ENCODE measurements around the gene FIGNL1. TPM values are rescaled to one million over a fixed set of nuclear protein-coding genes. Genes with fewer than 3 reads are reported as not detected.
"Not testable (repeated sequence)": the region's sequence is repeated elsewhere in the genome, so short reads cannot be mapped to it uniquely, and the experiment has no call there.

FIGNL1 gene
- polyA plus RNA-seq, 6 donors from 2014 or later: 4.8 to 26.2 (median 18.2) TPM

- no peak for ATAC-seq (ENCODE audit: low read depth in 2 of 2)
Observed at GRCh38 chr7:50466815-50467585, 16.9 kb upstream of the FIGNL1 start.

GRCh38 chr7:50463035-50463434 is 12.9 kb upstream of the FIGNL1 start:
- no peak overlapping the region for H3K4me3 Mint-ChIP-seq

More at GRCh38 chr7:50466815-50467585, 16.9 kb upstream of the FIGNL1 start:
- peak overlapping the region in 3 of 8 donors; percentile 35 to 88 (median 65) for H3K4me3 Mint-ChIP-seq
- H3K36me3 Mint-ChIP-seq: no peaks in the 10 kb centered on the region
- no peaks in the 10 kb centered on the region for H3K9me3 Mint-ChIP-seq
- no peak for DNase-seq
- H3K4me1 Mint-ChIP-seq: peaks cover 10 to 14% (median 13%) of the 10 kb centered on the region in 3 donors
- H3K27ac Mint-ChIP-seq: peak overlapping the region in 2 of 6 donors; percentile 79 to 86
- H3K27me3 Mint-ChIP-seq: peaks cover 0 to 9% (median under 1%) of the 10 kb centered on the region in 3 donors

GRCh38 chr7:50462361-50462760 is 12.2 kb upstream of the FIGNL1 start:
- H3K27me3 Mint-ChIP-seq: peaks cover 0 to 11% (median 5%) of the 10 kb centered on the region in 3 donors
- peaks cover under 1 to 2% (median 1%) of the 10 kb centered on the region in 3 donors for H3K4me1 Mint-ChIP-seq
- ATAC-seq (ENCODE audit: low read depth in 2 of 2) (no peak), DNase-seq (no peak)
- no peak overlapping the region for H3K4me3 Mint-ChIP-seq
- no peaks in the 10 kb centered on the region for H3K9me3 Mint-ChIP-seq
- H3K27ac Mint-ChIP-seq: no peak overlapping the region
- H3K36me3 Mint-ChIP-seq: no peaks in the 10 kb centered on the region

More at GRCh38 chr7:50463035-50463434, 12.9 kb upstream of the FIGNL1 start:
- Mint-ChIP-seq H3K9me3 (no peaks in the 10 kb centered on the region), H3K27ac (no peak overlapping the region), H3K27me3 (peaks cover 0 to 11% (median 5%) of the 10 kb centered on the region in 3 donors), H3K4me1 (peaks cover 7 to 8% (median 8%) of the 10 kb centered on the region in 3 donors), H3K36me3 (no peaks in the 10 kb centered on the region)
- ATAC-seq (ENCODE audit: low read depth in 2 of 2): no peak
- no peak for DNase-seq

- no peak for ATAC-seq (ENCODE audit: low read depth in 2 of 2)
- no peaks in the 10 kb centered on the region for H3K4me1 Mint-ChIP-seq
- no peaks in the 10 kb centered on the region for H3K9me3 Mint-ChIP-seq
- H3K4me3 Mint-ChIP-seq: no peak overlapping the region
- no peak overlapping the region for H3K27ac Mint-ChIP-seq
- no peaks in the 10 kb centered on the region for H3K36me3 Mint-ChIP-seq
- no peak for DNase-seq
- H3K27me3 Mint-ChIP-seq: peaks cover 0 to 11% (median 5%) of the 10 kb centered on the region in 3 donors
Observed at GRCh38 chr7:50461695-50462094, 11.5 kb upstream of the FIGNL1 start.

GRCh38 chr7:50459183-50459582 is 9.0 kb upstream of the FIGNL1 start:
- DNase-seq; H3K4me1 Mint-ChIP-seq; H3K4me3 Mint-ChIP-seq; H3K9me3 Mint-ChIP-seq; H3K36me3 Mint-ChIP-seq; ATAC-seq (ENCODE audit: low read depth in 2 of 2); H3K27ac Mint-ChIP-seq: not testable (repeated sequence)
- peaks cover 10 to 13% (median 11%) of the 10 kb centered on the region in 3 donors for H3K27me3 Mint-ChIP-seq

GRCh38 chr7:50458651-50459050 is 8.5 kb upstream of the FIGNL1 start:
- H3K4me3 Mint-ChIP-seq; ATAC-seq (ENCODE audit: low read depth in 2 of 2); H3K9me3 Mint-ChIP-seq; H3K4me1 Mint-ChIP-seq; H3K36me3 Mint-ChIP-seq; H3K27ac Mint-ChIP-seq; DNase-seq: not testable (repeated sequence)
- peaks cover 10 to 13% (median 11%) of the 10 kb centered on the region in 3 donors for H3K27me3 Mint-ChIP-seq

- peaks cover 0 to 8% of the 10 kb centered on the region in 2 donors for H3K36me3 Mint-ChIP-seq
- peaks cover 7 to 10% (median 9%) of the 10 kb centered on the region in 3 donors for H3K27me3 Mint-ChIP-seq
- H3K4me1 Mint-ChIP-seq: peaks cover 0 to 4% (median 0%) of the 10 kb centered on the region in 3 donors
- no peaks in the 10 kb centered on the region for H3K9me3 Mint-ChIP-seq
- H3K4me3 Mint-ChIP-seq: no peak overlapping the region
- DNase-seq (no peak), ATAC-seq (ENCODE audit: low read depth in 2 of 2) (no peak)
- no peak overlapping the region for H3K27ac Mint-ChIP-seq
Observed at GRCh38 chr7:50456371-50457123, 6.4 kb upstream of the FIGNL1 start.

GRCh38 chr7:50455658-50456057 is 5.5 kb upstream of the FIGNL1 start:
- Mint-ChIP-seq H3K27me3 (peaks cover 7 to 10% (median 8%) of the 10 kb centered on the region in 3 donors), H3K36me3 (peaks cover 0 to 8% of the 10 kb centered on the region in 2 donors), H3K27ac (peak overlapping the region in 1 of 6 donors; percentile 35), H3K9me3 (no peaks in the 10 kb centered on the region), H3K4me3 (no peak overlapping the region), H3K4me1 (peaks cover 4 to 9% (median 5%) of the 10 kb centered on the region in 3 donors)
- DNase-seq: no peak
- ATAC-seq (ENCODE audit: low read depth in 2 of 2): no peak

- Mint-ChIP-seq H3K27ac (no peak overlapping the region), H3K4me1 (peaks cover 4 to 12% (median 12%) of the 10 kb centered on the region in 3 donors), H3K36me3 (peaks cover 0 to 8% of the 10 kb centered on the region in 2 donors), H3K4me3 (no peak overlapping the region), H3K9me3 (no peaks in the 10 kb centered on the region), H3K27me3 (peaks cover 7 to 10% (median 8%) of the 10 kb centered on the region in 3 donors)
- DNase-seq (no peak), ATAC-seq (ENCODE audit: low read depth in 2 of 2) (no peak)
Observed at GRCh38 chr7:50454968-50455367, 4.8 kb upstream of the FIGNL1 start.

GRCh38 chr7:50450590-50451032 is 461 bp upstream of the FIGNL1 start:
- Mint-ChIP-seq H3K4me3 (peak overlapping the region; percentile 91 to 97 (median 94)), H3K27ac (peak overlapping the region; percentile 94 to 97 (median 96)), H3K36me3 (peaks cover 13 to 19% of the 10 kb centered on the region in 2 donors), H3K27me3 (peaks cover 0 to 4% (median 3%) of the 10 kb centered on the region in 3 donors), H3K9me3 (no peaks in the 10 kb centered on the region), H3K4me1 (peaks cover 7 to 29% (median 22%) of the 10 kb centered on the region in 3 donors)
- ATAC-seq (ENCODE audit: low read depth in 2 of 2) (peak; percentile 15 to 32), DNase-seq (no peak)

GRCh38 chr7:50449501-50449880 is 659 bp downstream of the FIGNL1 start:
- no peaks in the 10 kb centered on the region for H3K9me3 Mint-ChIP-seq
- peak overlapping the region; percentile 91 to 97 (median 94) for H3K4me3 Mint-ChIP-seq
- DNase-seq: no peak
- H3K27me3 Mint-ChIP-seq: no peaks in the 10 kb centered on the region
- H3K36me3 Mint-ChIP-seq: peaks cover 16 to 20% of the 10 kb centered on the region in 2 donors
- H3K27ac Mint-ChIP-seq: peak overlapping the region; percentile 14 to 94 (median 68)
- H3K4me1 Mint-ChIP-seq: peaks cover 5 to 30% (median 22%) of the 10 kb centered on the region in 3 donors
- no peak for ATAC-seq (ENCODE audit: low read depth in 2 of 2)

GRCh38 chr7:50448823-50449222 is 1.3 kb downstream of the FIGNL1 start:
- Mint-ChIP-seq H3K36me3 (peaks cover 20% of the 10 kb centered on the region in 2 donors), H3K27me3 (no peaks in the 10 kb centered on the region), H3K4me1 (peaks cover 5 to 30% (median 25%) of the 10 kb centered on the region in 3 donors), H3K9me3 (no peaks in the 10 kb centered on the region), H3K27ac (peak overlapping the region in 5 of 6 donors; percentile 2 to 57 (median 14)), H3K4me3 (peak overlapping the region in 5 of 8 donors; percentile 10 to 97 (median 93))
- ATAC-seq (ENCODE audit: low read depth in 2 of 2): no peak
- DNase-seq: no peak

GRCh38 chr7:50446542-50446960 is 3.6 kb downstream of the FIGNL1 start:
- no peaks in the 10 kb centered on the region for H3K27me3 Mint-ChIP-seq
- ATAC-seq (ENCODE audit: low read depth in 2 of 2) (no peak), DNase-seq (no peak)
- no peaks in the 10 kb centered on the region for H3K9me3 Mint-ChIP-seq
- peaks cover 5 to 30% (median 25%) of the 10 kb centered on the region in 3 donors for H3K4me1 Mint-ChIP-seq
- peaks cover 20 to 23% of the 10 kb centered on the region in 2 donors for H3K36me3 Mint-ChIP-seq
- H3K27ac Mint-ChIP-seq: no peak overlapping the region
- no peak overlapping the region for H3K4me3 Mint-ChIP-seq

All from naive B cell (primary cell).